Neural progenitor cell (in vitro differentiated cells): ENCODE results near the gene USP17L15. TPM values are rescaled to one million over a fixed set of nuclear protein-coding genes. Genes with fewer than 3 reads are reported as not detected.

ENCODE experiments used
- total RNA-seq: library from RNA; depleted of rRNA; stranded (reverse); fragments of >200 nt; gene quantifications from 2 replicates; pipeline ENCODE4 v1.2.3, GENCODE V29; 2015; ENCODE audit warnings: low replicate concordance

USP17L15 gene
- total RNA-seq, 1 donor from 2014 or later, result not detected

Other genes with a start within 250 kb of the USP17L15 start
- gene FAM90A26, start 64.0 kb upstream of the USP17L15 start, total RNA-seq, result not detected in 2 replicates
- not detected in 2 replicates for gene USP17L10, start 23.7 kb upstream of the USP17L15 start, total RNA-seq
- gene USP17L11, start 19.0 kb upstream of the USP17L15 start, total RNA-seq, result not detected in 2 replicates
- not detected in 2 replicates for gene USP17L12, start 14.2 kb upstream of the USP17L15 start, total RNA-seq
- gene USP17L13, start 9.5 kb upstream of the USP17L15 start, total RNA-seq, result 0.09 TPM in 1 of 2 replicates, not detected in the other
- gene USP17L17, start 9.5 kb downstream of the USP17L15 start, total RNA-seq, result 0.09 TPM in 1 of 2 replicates, not detected in the other
- gene USP17L18, start 14.2 kb downstream of the USP17L15 start, total RNA-seq, result not detected in 2 replicates
- gene USP17L19, start 19.0 kb downstream of the USP17L15 start, total RNA-seq, result not detected in 2 replicates
- not detected in 2 replicates for gene USP17L20, start 23.7 kb downstream of the USP17L15 start, total RNA-seq
- not detected in 2 replicates for gene USP17L21, start 28.5 kb downstream of the USP17L15 start, total RNA-seq
- gene USP17L22, start 33.2 kb downstream of the USP17L15 start, total RNA-seq, result not detected in 2 replicates
- not detected in 2 replicates for gene USP17L24, start 90.8 kb downstream of the USP17L15 start, total RNA-seq
- not detected in 2 replicates for gene USP17L25, start 95.5 kb downstream of the USP17L15 start, total RNA-seq
- gene USP17L26, start 100.3 kb downstream of the USP17L15 start, total RNA-seq, result not detected in 2 replicates
- not detected in 2 replicates for gene USP17L5, start 105.0 kb downstream of the USP17L15 start, total RNA-seq
- gene USP17L27, start 109.8 kb downstream of the USP17L15 start, total RNA-seq, result not detected in 2 replicates
- gene USP17L28, start 114.5 kb downstream of the USP17L15 start, total RNA-seq, result not detected in 2 replicates
- not detected in 2 replicates for gene USP17L29, start 119.3 kb downstream of the USP17L15 start, total RNA-seq
- not detected in 2 replicates for gene USP17L30, start 128.7 kb downstream of the USP17L15 start, total RNA-seq
- gene DEFB131A, start 210.0 kb downstream of the USP17L15 start, total RNA-seq, result not detected in 2 replicates